K562 (cell line): Measurements from ENCODE around the gene TTC33. TPM values are rescaled to one million over a fixed set of nuclear protein-coding genes. Genes with fewer than 3 reads are reported as not detected.

ENCODE experiments used
- CTCFL ChIP-seq: IDR thresholded peaks from 2 replicates; pipeline ENCODE4 v1.6.1; 2011; ENCODE audit warnings: borderline replicate concordance, low read depth, mild to moderate bottlenecking, moderate library complexity, low read length; ENCODE audit not compliant: insufficient read depth, poor library complexity, severe bottlenecking
- E2F6 ChIP-seq, 2 experiments: IDR thresholded peaks; 2 replicates each; pipeline ENCODE4 v1.6.1; 2011; ENCODE audit warnings: borderline replicate concordance in 1 of 2, control low read depth in 1 of 2, low read depth in 1 of 2, low read length in 1 of 2, mild to moderate bottlenecking in 1 of 2, mixed read lengths in 1 of 2, moderate library complexity in 1 of 2; ENCODE audit not compliant: insufficient read depth in 1 of 2, insufficient read length in 1 of 2, poor library complexity in 1 of 2, severe bottlenecking in 1 of 2; ENCODE audit errors: extremely low read depth in 1 of 2
- ETS1 ChIP-seq: conservative IDR thresholded peaks from 2 replicates; pipeline ENCODE4 v1.6.1; 2011; ENCODE audit warnings: low read depth, mild to moderate bottlenecking, low read length; ENCODE audit not compliant: control insufficient read depth
- ETV1 ChIP-seq: fragments of 450-650 bp; conservative IDR thresholded peaks from 2 replicates; pipeline ENCODE4 v1.6.1; 2016; ENCODE audit warnings: missing genetic modification characterization, control low read depth, low read depth, missing compliant biosample characterization
- HMGXB4 ChIP-seq: sonication (generic); formaldehyde crosslinking; IDR thresholded peaks from 2 replicates; pipeline ENCODE4 v1.8.1; 2023; ENCODE audit warnings: mild to moderate bottlenecking, missing genetic modification reagents
- KDM1A ChIP-seq, 2 experiments: fragments of 450-650 bp; IDR thresholded peaks; 2 replicates each; pipeline ENCODE4 v1.6.1; 2016; ENCODE audit warnings: mild to moderate bottlenecking in 2 of 2
- NBN ChIP-seq: fragments of 450-650 bp; IDR thresholded peaks from 2 replicates; pipeline ENCODE4 v1.6.1; 2016; ENCODE audit warnings: low read depth, mild to moderate bottlenecking
- NFIX ChIP-seq: fragments of 250-450 bp; sonication (Bioruptor Pico); IDR thresholded peaks from 2 replicates; pipeline ENCODE4 v1.4.0; 2020; ENCODE audit warnings: low read depth, mild to moderate bottlenecking, moderate library complexity
- RCOR1 ChIP-seq, 2 experiments: IDR thresholded peaks; 2 replicates each; pipeline ENCODE4 v1.6.1; 2012; ENCODE audit warnings: low read depth in 2 of 2, low read length in 2 of 2, borderline replicate concordance in 1 of 2, improper control_type of control experiment in 1 of 2
- U2AF2 ChIP-seq: fragments of 200-400 bp; formaldehyde crosslinking; optimal IDR thresholded peaks from 2 replicates; pipeline ENCODE3; 2017; ENCODE audit warnings: low read depth, mild to moderate bottlenecking, low read length
- ZBTB7A ChIP-seq: IDR thresholded peaks from 2 replicates; pipeline ENCODE4 v1.6.1; 2011; ENCODE audit warnings: low read depth, mild to moderate bottlenecking, low read length, moderate library complexity, borderline replicate concordance; ENCODE audit not compliant: control insufficient read depth
- ZNF395 ChIP-seq: fragments of 200-800 bp; sonication (Bioruptor generic); IDR thresholded peaks from 2 replicates; pipeline ENCODE4 v1.6.1; 2017; ENCODE audit warnings: missing genetic modification characterization, missing compliant biosample characterization
- ZNF740 ChIP-seq, 3 experiments: fragments of 200-800 bp in 1 of 3; sonication (Bioruptor generic) in 1 of 3; sonication (generic) in 1 of 3; formaldehyde crosslinking in 1 of 3; IDR thresholded peaks; 2 replicates each; pipeline versions ENCODE4 v1.6.1 to v1.8.0; 2016 to 2022; ENCODE audit warnings: mild to moderate bottlenecking in 2 of 3, missing compliant biosample characterization in 2 of 3, missing genetic modification characterization in 2 of 3, missing genetic modification reagents in 1 of 3
- ZNF766 ChIP-seq: fragments of 200-800 bp; sonication (Bioruptor generic); conservative IDR thresholded peaks from 2 replicates; pipeline ENCODE4 v1.6.1; 2016; ENCODE audit warnings: missing genetic modification characterization, missing compliant biosample characterization
- polyA plus RNA-seq, 8 experiments: library from polyadenylated mRNA; depleted of rRNA in 4 of 8; stranded (reverse) in 5 of 8; unstranded in 3 of 8; fragments of >200 nt; fragmentation: Nextera tagmentation in 2 of 8; fragmentation: Illumina TruSeq in 1 of 8; extraction: Ambion mirVana in 2 of 8; extraction: Trizol in 1 of 8; gene quantifications; 2 replicates each; pipeline versions ENCODE4 v1.2.1 to v1.2.3, GENCODE V29; 2011 to 2014; ENCODE audit warnings: inconsistent platforms in 1 of 8, missing spikeins in 1 of 8
- total RNA-seq, 7 experiments: library from RNA; depleted of rRNA in 6 of 7; stranded (reverse); fragments of >200 nt in 6 of 7; fragmentation: Illumina TruSeq in 2 of 7; extraction: Trizol in 2 of 7; gene quantifications; 2 replicates each; pipeline versions ENCODE4 v1.2.1 to v1.2.3, GENCODE V29; 2011 to 2021; ENCODE audit warnings: low replicate concordance in 1 of 7

The TTC33 gene
- total and polyA plus RNA-seq, 9 of the 15 experiments (the other 6 are each of a cell fraction or from before 2014, with no cell fraction given) = 11.5 to 24.9 (median 21.1) TPM

GRCh38 chr5:40797273-40798011, 41.7 kb upstream of the TTC33 start (continued):
- TF ChIP-seq E2F6 (IDR thresholded peaks at IDR 0.05; ENCODE audit: borderline replicate concordance in 1 of 2, extremely low read depth in 1 of 2, insufficient read depth in 1 of 2, insufficient read length in 1 of 2, low read depth in 1 of 2, low read length in 1 of 2, poor library complexity in 1 of 2, severe bottlenecking in 1 of 2) (peak in 1 of 2 experiments; percentile 48), NFIX (peak; percentile 44; the same call in 1 of the 2 replicates), ZNF395 (peak; percentile 86; the same call in 1 of the 2 replicates), ZNF766 (CRISPR knock-in tag) (peak; percentile 52; the same call in 1 of the 2 replicates), KDM1A (IDR thresholded peaks at IDR 0.05) (peak in 1 of 2 experiments; percentile 45; a peak in 1 of 4 replicates), RCOR1 (IDR thresholded peaks at IDR 0.05; ENCODE audit: borderline replicate concordance in 1 of 2, low read depth in 2 of 2, low read length in 2 of 2) (peak in 1 of 2 experiments; percentile 55; a peak in 1 of 4 replicates), CTCFL (peak; percentile 18), NBN (0 out of 2 replicates have a peak, but pooled peaks have one; percentile 18), HMGXB4 (CRISPR knock-in tag) (0 out of 2 replicates have a peak, but pooled peaks have one; percentile 44), ETS1 (peak; percentile 50), ZBTB7A (peak; percentile 63; the same call in 1 of the 2 replicates), ETV1 (tag) (0 out of 2 replicates have a peak, but pooled peaks have one; percentile 5), ZNF740 (CRISPR knock-in tag; IDR thresholded peaks at IDR 0.05) (no peak), ZNF740 (tag; IDR thresholded peaks at IDR 0.05) (peak in 1 of 2 experiments; percentile 51; a peak in 1 of 4 replicates), U2AF2 (no peak)
